Measurements from ENCODE around the gene CXorf66.
"Not testable (repeated sequence)": the region's sequence is repeated elsewhere in the genome, so short reads cannot be mapped to it uniquely, and the experiment has no call there.

Gene CXorf66

DNA sequence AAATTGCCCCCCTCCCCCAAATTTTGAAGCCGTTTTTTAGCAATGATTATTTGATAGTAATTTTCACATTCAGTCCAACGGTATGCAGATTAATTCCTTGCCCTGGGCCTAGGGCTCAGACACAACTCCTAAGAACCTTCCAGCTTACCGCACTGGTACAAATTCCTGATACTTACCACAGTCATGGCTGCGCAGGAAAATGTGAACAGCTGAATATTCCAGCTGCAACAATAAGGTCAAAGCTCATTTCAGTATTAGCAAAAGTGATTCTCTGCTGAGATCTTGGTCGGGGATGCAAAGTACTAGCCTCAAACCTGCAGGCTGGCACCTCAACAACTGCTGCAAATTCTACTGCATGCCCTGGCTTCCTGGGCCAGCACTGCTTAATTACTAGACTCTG is 35.4 kb downstream of the CXorf66 start:
- no peak for DNase-seq (ENCODE audit: low read depth, low spot score)

- no peak for DNase-seq (ENCODE audit: low read depth, low spot score)
These were observed 40.6 kb downstream of the CXorf66 start for GRCh38 chrX:139924696-139925095.

DNA sequence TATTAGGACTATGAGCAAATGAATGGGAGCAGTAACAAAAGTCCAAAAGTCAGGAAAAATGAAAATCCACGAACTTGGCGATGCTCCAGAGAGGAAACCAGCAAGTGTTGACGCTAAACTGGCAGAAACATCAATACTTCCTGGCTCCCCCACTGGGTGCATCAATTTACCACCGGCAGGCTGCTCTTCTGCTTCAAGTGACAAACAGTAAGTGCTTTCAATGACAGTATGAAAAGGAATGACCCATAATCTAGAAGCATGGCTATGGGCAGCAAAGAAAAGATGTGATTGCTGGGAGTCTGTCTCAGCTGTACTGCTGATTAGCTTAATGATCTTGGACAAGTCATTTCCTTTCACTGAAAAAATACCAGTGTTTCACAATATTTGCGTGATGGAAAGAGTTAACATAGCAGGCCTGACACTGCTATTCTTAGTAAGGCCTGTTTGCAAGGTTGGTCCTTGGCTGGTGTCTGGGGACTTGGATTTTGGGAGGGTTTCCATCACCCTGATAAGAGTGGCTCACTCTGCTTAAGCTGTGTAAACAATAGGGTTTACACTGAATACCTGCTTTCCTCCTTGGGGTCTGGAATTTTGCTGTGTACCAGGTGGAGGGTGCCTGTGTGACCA is 41.1 kb downstream of the CXorf66 start:
- DNase-seq (ENCODE audit: low read depth, low spot score): no peak

DNA sequence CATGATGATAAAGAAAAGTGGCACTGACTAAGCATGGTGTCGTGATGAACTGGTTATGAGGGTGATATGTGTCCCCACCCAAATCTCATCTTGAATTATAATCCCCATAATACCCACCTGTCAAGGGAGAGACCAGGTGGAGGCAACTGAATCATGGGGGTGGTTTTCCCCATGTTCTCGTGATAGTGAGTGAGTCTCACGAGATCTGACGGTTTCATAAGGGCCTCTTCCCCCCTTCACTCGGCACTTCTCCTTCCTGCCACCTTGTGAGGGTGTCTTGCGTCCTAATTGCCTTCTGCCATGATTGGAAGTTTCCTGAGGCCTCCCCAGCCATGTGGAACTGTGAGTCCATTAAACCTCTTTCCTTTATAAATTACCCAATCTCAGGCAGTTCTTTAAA is 44.2 kb downstream of the CXorf66 start:
- DNase-seq (ENCODE audit: low read depth, low spot score): not testable (repeated sequence)

DNA sequence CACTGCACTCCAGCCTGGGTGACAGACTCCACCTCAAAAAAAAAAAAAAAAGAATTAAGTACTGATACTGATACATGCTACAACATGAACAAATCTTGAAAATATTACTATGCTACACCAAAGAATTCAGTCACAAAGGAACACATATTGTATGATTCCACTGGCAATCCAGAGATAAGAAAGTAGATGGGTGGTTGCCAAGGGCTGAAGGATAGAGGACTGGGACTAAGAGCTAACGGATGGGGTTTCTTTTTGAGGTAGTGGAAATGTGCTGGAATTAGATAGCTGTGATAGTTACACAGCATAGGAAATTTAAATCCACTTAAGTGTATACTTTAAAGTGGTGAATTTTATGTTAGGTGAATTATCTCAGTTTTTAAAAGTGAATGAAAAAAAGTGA is 45.0 kb downstream of the CXorf66 start:
- no peak for DNase-seq (ENCODE audit: low read depth, low spot score)

DNA sequence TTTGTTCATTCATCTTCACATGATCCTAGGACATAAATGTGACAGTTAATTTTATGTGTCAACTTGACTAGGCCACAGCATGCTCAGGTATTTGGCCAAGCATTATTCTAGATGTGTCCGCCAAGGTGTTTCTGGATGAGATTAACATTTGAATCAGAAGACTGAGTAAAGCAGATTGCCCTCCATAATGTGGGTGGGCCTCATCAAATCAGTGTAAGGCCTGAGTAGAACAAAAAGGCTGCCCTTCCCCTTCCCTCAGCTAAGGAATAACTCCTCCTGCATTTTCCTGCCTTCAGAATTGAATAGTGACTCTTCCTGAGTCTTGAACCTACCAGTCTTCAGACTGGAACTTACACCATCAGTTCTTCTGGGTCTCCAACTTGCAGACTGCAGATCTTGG is 50.9 kb downstream of the CXorf66 start:
- DNase-seq (ENCODE audit: low read depth, low spot score): no peak

- DNase-seq (ENCODE audit: low read depth, low spot score): no peak
These were observed 55.6 kb downstream of the CXorf66 start for GRCh38 chrX:139909712-139910111.

- no peak for DNase-seq (ENCODE audit: low read depth, low spot score)
These were observed 58.2 kb downstream of the CXorf66 start for GRCh38 chrX:139907078-139907477.

DNA sequence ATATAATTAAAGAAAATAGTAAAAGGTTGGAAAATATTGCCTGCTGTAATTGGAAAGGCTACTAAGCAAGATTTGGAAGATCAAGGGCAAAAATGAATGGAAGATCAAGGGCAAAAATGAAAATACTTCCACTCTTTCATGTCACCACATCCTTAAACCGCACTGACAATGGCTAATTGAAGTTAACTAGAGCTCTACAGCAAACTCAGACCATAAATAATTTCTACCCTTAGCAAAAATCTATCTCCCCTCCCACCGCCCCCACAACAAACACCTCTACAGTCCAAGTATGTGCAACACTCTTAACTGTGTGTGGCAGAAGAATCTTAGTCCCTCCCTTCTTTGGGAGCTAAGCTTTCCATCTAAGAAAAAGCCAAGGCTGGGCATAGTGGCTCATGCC is 59.6 kb downstream of the CXorf66 start:
- DNase-seq (ENCODE audit: low read depth, low spot score): no peak
